Progenitor cell of endocrine pancreas (in vitro differentiated cells): ENCODE data around the gene GALNT11. TPM values are rescaled to one million over a fixed set of nuclear protein-coding genes. Genes with fewer than 3 reads are reported as not detected.

ENCODE experiments used
- DNase-seq: peaks from one replicate; pipeline ENCODE4 v3.0.0; 2021; ENCODE audit warnings: low spot score; ENCODE audit not compliant: unreplicated experiment
- H3K27ac Mint-ChIP-seq: 2 replicates; pipeline ENCODE4 v1.8.0; 2021; ENCODE audit warnings: mild to moderate bottlenecking, moderate library complexity, mixed read lengths
- H3K27me3 Mint-ChIP-seq: 2 replicates; pipeline ENCODE4 v1.8.0; 2021; ENCODE audit warnings: mixed read lengths
- H3K36me3 Mint-ChIP-seq: 2 replicates; pipeline ENCODE4 v1.8.0; 2022; ENCODE audit warnings: mixed read lengths; ENCODE audit not compliant: insufficient read depth
- H3K4me1 Mint-ChIP-seq: 2 replicates; pipeline ENCODE4 v1.8.0; 2021; ENCODE audit warnings: low read depth, mixed read lengths
- H3K4me3 Mint-ChIP-seq: 2 replicates; pipeline ENCODE4 v1.8.0; 2021; ENCODE audit warnings: low read depth, mild to moderate bottlenecking, moderate library complexity, mixed read lengths
- H3K9me3 Mint-ChIP-seq: 2 replicates; pipeline ENCODE4 v1.8.0; 2021; ENCODE audit warnings: low read depth, mixed read lengths
- long read RNA-seq: library from polyadenylated mRNA; unstranded; transcript quantifications from one replicate; pipeline ENCODE4 v2.0.0, GENCODE V29; 2020
- total RNA-seq: library from RNA; stranded (reverse); gene quantifications from 2 replicates; pipeline ENCODE4 v1.2.1, GENCODE V29; 2021
- TF ChIP-seq, protein P1 (sequence below): fragments of 200-600 bp; sonication (generic); IDR thresholded peaks from one replicate; pipeline ENCODE4 v1.5.0; 2021; ENCODE audit warnings: antibody characterized with exemption, mild to moderate bottlenecking; ENCODE audit not compliant: unreplicated experiment

Gene GALNT11
- 29.5 and 32.9 TPM in 2 replicates for total RNA-seq
- long read RNA-seq, transcript GALNT11-205 (12 exons, 2,727 nt): major isoform, 122 of 201 reads
- long read RNA-seq, partial matches to known transcripts: 16 of 201 reads
- long read RNA-seq, other reads (novel, unspliced or antisense): 62 of 201 reads

DNA sequence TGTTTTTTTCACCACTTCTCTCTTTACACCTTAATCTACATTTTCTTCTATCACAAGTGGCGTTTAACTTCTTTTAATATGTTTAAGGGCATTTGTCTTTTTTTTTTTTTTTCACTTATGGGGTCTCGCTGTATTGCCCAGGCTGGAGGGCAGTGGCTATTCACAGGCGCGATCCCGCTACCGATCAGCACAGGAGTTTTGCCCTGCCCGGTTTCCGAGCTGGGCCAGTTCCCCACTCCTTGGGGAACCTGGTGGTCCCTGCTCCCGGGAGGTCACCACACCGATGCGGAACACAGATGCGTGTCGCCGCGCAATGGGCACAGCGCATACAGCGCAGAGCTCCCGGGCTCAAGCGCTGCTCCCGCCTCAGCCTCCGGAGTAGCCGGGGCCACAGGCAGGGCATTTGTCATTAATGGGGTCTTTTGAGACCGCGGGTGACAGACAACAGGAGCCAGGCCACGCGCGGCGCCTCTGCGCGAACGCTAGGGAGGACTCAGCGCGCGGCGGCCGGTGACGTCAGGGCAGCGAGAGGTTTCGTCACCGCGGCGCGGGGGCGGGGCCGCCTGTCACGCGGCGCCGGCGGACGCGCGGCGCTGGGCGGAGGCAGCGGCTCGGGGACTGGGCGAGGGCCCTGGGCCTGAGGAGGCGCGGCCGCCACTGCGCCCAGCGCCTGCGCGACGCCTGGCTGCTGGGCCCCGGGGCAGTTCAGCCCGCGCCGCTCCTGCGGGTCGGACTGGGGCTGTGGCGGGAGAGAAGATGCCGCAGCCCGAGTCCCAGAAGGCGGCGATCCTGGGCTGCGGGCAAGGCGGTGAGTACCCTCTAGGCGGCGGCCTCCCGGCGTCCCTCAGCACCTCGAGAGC, at the start of gene GALNT11:
Gene GALNT11 (plus strand): TSS at position 598 of the 860 bp plus-strand sequence. CDS start 68,554 bp downstream, outside the sequence.
- TF ChIP-seq, protein P1, sequence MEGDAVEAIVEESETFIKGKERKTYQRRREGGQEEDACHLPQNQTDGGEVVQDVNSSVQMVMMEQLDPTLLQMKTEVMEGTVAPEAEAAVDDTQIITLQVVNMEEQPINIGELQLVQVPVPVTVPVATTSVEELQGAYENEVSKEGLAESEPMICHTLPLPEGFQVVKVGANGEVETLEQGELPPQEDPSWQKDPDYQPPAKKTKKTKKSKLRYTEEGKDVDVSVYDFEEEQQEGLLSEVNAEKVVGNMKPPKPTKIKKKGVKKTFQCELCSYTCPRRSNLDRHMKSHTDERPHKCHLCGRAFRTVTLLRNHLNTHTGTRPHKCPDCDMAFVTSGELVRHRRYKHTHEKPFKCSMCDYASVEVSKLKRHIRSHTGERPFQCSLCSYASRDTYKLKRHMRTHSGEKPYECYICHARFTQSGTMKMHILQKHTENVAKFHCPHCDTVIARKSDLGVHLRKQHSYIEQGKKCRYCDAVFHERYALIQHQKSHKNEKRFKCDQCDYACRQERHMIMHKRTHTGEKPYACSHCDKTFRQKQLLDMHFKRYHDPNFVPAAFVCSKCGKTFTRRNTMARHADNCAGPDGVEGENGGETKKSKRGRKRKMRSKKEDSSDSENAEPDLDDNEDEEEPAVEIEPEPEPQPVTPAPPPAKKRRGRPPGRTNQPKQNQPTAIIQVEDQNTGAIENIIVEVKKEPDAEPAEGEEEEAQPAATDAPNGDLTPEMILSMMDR: peak; percentile 49
- Mint-ChIP-seq H3K27me3 (peaks cover 5% of the 10 kb centered on the region), H3K4me3 (peak within 1 kb of the TSS; percentile 86), H3K4me1 (peaks cover 5% of the 10 kb centered on the region), H3K36me3 (peaks cover 18% of the 10 kb centered on the region), H3K9me3 (peaks cover 3% of the 10 kb centered on the region), H3K27ac (peak within 1 kb of the TSS; percentile 92)
- DNase-seq: peak; percentile 74

- Mint-ChIP-seq H3K27ac (no peak overlapping the region), H3K4me1 (no peaks in the 10 kb centered on the region), H3K27me3 (peaks cover 3% of the 10 kb centered on the region), H3K9me3 (peaks cover 6% of the 10 kb centered on the region), H3K4me3 (no peak overlapping the region), H3K36me3 (no peaks in the 10 kb centered on the region)
- no peak for DNase-seq
- TF ChIP-seq, protein P1: no peak
Observed at GRCh38 chr7:151978616-151979015, 46.9 kb upstream of the GALNT11 start.

- TF ChIP-seq, protein P1: no peak
- Mint-ChIP-seq H3K36me3 (no peaks in the 10 kb centered on the region), H3K27ac (no peak overlapping the region), H3K4me1 (no peaks in the 10 kb centered on the region), H3K4me3 (no peak overlapping the region), H3K27me3 (peaks cover 4% of the 10 kb centered on the region), H3K9me3 (no peaks in the 10 kb centered on the region)
- no peak for DNase-seq
Observed at GRCh38 chr7:151981223-151981622, 44.3 kb upstream of the GALNT11 start.

GRCh38 chr7:151982806-151983205, 42.7 kb upstream of the GALNT11 start:
- Mint-ChIP-seq H3K27ac (no peak overlapping the region), H3K27me3 (peaks cover 9% of the 10 kb centered on the region), H3K4me3 (no peak overlapping the region), H3K4me1 (no peaks in the 10 kb centered on the region), H3K9me3 (no peaks in the 10 kb centered on the region), H3K36me3 (no peaks in the 10 kb centered on the region)
- no peak for DNase-seq
- TF ChIP-seq, protein P1: no peak

- Mint-ChIP-seq H3K27ac (no peak overlapping the region), H3K36me3 (no peaks in the 10 kb centered on the region), H3K4me1 (no peaks in the 10 kb centered on the region), H3K27me3 (peaks cover 9% of the 10 kb centered on the region), H3K4me3 (no peak overlapping the region), H3K9me3 (no peaks in the 10 kb centered on the region)
- DNase-seq: no peak
- TF ChIP-seq, protein P1: no peak
Observed at GRCh38 chr7:151984612-151985011, 40.9 kb upstream of the GALNT11 start.
